OCI-LY3 (cell line): ENCODE data around the gene ARHGAP24.

ENCODE experiments used
- H2AFZ ChIP-seq: fragments of 200-600, 300-600 bp; shearing (Covaris generic); 2 replicates; pipeline ENCODE4 v1.6.0; 2014; ENCODE audit warnings: antibody characterized with exemption, low read depth, low read length
- H3K27ac ChIP-seq: fragments of 200-600, 300-600 bp; sonication (generic); 2 replicates; pipeline ENCODE4 v1.5.1; 2014; ENCODE audit warnings: mild to moderate bottlenecking, low read length, moderate library complexity, mixed read lengths
- H3K27me3 ChIP-seq: fragments of 200-600, 300-600 bp; sonication (generic); 2 replicates; pipeline ENCODE4 v1.6.1; 2014; ENCODE audit warnings: low read depth, low read length, mixed read lengths
- H3K36me3 ChIP-seq: fragments of 200-600, 300-600 bp; sonication (generic); replicated peaks from 2 replicates; pipeline ENCODE3; 2014; ENCODE audit warnings: low read depth, low read length, mixed read lengths
- H3K4me1 ChIP-seq: fragments of 300-600, 200-600 bp; sonication (generic); 2 replicates; pipeline ENCODE4 v1.6.1; 2014; ENCODE audit warnings: low read length, mixed read lengths
- H3K4me2 ChIP-seq: fragments of 200-600, 300-600 bp; sonication (generic); 2 replicates; pipeline ENCODE4 v1.6.1; 2014; ENCODE audit warnings: low read length, mixed read lengths
- H3K4me3 ChIP-seq: fragments of 300-600, 200-600 bp; sonication (generic); 2 replicates; pipeline ENCODE4 v1.5.1; 2014; ENCODE audit warnings: antibody characterized with exemption, mild to moderate bottlenecking, low read length, moderate library complexity
- H3K79me2 ChIP-seq: fragments of 300-600, 200-600 bp; shearing (Covaris generic); 2 replicates; pipeline ENCODE4 v1.6.1; 2014; ENCODE audit warnings: mild to moderate bottlenecking, low read length, mixed read lengths
- H3K9ac ChIP-seq: fragments of 300-600, 200-600 bp; shearing (Covaris generic); 2 replicates; pipeline ENCODE4 v1.6.0; 2014; ENCODE audit warnings: mild to moderate bottlenecking, low read length, moderate library complexity
- H3K9me3 ChIP-seq: fragments of 200-600, 300-600 bp; shearing (Covaris generic); 2 replicates; pipeline ENCODE4 v1.6.1; 2014; ENCODE audit warnings: low read length, mixed read lengths; ENCODE audit not compliant: insufficient read depth
- H4K20me1 ChIP-seq: fragments of 200-600, 300-600 bp; sonication (generic); 2 replicates; pipeline ENCODE4 v1.6.1; 2016; ENCODE audit warnings: low read length, mixed read lengths; ENCODE audit not compliant: insufficient read depth
- EZH2phosphoT487 ChIP-seq: fragments of 200-600 bp; shearing (Covaris generic); IDR thresholded peaks from 2 replicates; pipeline ENCODE4 v1.6.1; 2018; ENCODE audit warnings: antibody characterized with exemption, mixed run types, low read depth
- TF ChIP-seq, protein P1 (sequence below): fragments of 200-600, 300-600 bp; sonication (generic); IDR thresholded peaks from 2 replicates; pipeline ENCODE4 v1.5.1; 2014; ENCODE audit warnings: antibody characterized with exemption, low read length, low read depth

The ARHGAP24 gene

DNA sequence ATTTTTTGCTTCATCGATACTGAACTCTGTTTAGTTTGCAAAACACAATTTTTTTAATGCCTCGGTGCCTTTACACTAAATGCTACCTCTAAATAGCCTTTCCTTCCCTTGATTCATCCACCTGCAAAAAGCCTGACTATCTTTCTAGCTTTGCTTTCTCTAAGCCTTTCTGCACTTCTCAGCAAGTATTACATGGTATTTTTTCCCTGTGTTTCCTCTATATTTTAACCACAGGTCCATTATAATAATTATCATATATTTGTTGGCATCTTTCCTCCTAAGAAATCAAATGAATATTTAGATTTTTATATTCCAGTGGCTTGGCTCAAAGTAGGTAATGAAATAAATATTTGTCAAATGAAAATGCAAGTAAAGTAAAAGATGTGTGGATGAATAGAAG is 196.2 kb downstream of the ARHGAP24 start:
- peaks cover 26% of the 10 kb centered on the region for H3K36me3 ChIP-seq
- H3K4me3 ChIP-seq = no peak overlapping the region
- peaks cover 58% of the 10 kb centered on the region for H3K4me1 ChIP-seq
- no peak overlapping the region for H3K27ac ChIP-seq
- H3K79me2 ChIP-seq = peaks cover 61% of the 10 kb centered on the region
- H3K9ac ChIP-seq = no peak overlapping the region
- TF ChIP-seq EZH2phosphoT487 = no peak
- TF ChIP-seq, protein P1, sequence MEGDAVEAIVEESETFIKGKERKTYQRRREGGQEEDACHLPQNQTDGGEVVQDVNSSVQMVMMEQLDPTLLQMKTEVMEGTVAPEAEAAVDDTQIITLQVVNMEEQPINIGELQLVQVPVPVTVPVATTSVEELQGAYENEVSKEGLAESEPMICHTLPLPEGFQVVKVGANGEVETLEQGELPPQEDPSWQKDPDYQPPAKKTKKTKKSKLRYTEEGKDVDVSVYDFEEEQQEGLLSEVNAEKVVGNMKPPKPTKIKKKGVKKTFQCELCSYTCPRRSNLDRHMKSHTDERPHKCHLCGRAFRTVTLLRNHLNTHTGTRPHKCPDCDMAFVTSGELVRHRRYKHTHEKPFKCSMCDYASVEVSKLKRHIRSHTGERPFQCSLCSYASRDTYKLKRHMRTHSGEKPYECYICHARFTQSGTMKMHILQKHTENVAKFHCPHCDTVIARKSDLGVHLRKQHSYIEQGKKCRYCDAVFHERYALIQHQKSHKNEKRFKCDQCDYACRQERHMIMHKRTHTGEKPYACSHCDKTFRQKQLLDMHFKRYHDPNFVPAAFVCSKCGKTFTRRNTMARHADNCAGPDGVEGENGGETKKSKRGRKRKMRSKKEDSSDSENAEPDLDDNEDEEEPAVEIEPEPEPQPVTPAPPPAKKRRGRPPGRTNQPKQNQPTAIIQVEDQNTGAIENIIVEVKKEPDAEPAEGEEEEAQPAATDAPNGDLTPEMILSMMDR = no peak
- no peak overlapping the region for H3K4me2 ChIP-seq
- H4K20me1 ChIP-seq = no peaks in the 10 kb centered on the region
- H3K27me3 ChIP-seq = no peaks in the 10 kb centered on the region
- H3K9me3 ChIP-seq = no peaks in the 10 kb centered on the region
- H2AFZ ChIP-seq = no peak overlapping the region

DNA sequence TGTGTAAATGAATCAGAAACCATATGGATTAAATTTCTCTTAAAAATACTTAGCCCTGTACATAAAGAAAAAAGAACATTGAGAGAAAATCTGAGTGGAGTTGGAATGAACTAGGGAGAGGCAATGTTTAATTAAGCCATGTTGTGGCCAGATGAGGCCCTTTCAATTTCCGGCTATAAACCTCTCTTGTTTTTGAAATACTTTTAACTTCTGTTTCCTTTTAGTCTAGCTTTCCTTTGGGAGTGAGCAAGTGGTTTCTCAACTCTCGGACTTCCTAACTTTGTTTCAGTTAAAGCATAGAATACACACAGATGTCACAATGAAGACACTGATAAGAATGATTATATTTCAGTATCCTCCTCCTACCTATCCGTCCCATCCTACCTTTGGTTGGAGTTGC is 197.2 kb downstream of the ARHGAP24 start:
- peak overlapping the region; percentile 87 for H3K27ac ChIP-seq
- TF ChIP-seq, protein P1 = no peak
- no peak for TF ChIP-seq EZH2phosphoT487

DNA sequence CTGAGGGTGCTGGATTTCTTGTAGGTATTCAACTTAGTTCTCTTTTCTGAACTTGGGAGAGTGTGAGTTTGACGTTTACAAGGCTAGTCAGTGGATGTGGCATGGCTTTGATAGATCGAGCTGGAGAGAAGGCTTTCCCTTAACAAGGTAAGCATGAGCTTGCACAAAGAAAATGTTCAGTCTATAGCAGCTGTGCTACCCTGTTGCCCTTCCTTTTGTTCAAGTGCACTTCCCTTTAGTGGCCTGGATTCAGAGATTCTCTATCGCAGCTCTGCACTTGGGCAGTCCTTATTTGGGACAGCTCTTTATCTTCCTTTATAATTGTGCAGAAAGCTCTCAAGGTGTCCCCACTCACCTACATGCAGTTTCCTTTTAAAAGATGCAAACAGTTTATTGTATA is 198.0 kb downstream of the ARHGAP24 start:
- Histone ChIP-seq H3K36me3 (peaks cover 26% of the 10 kb centered on the region), H3K4me1 (peaks cover 76% of the 10 kb centered on the region), H4K20me1 (no peaks in the 10 kb centered on the region), H3K79me2 (peaks cover 76% of the 10 kb centered on the region), H3K9me3 (no peaks in the 10 kb centered on the region), H2AFZ (no peak overlapping the region), H3K9ac (peak overlapping the region; percentile 68), H3K4me2 (peak overlapping the region; percentile 90), H3K27ac (peak overlapping the region; percentile 87), H3K27me3 (no peaks in the 10 kb centered on the region), H3K4me3 (peak overlapping the region; percentile 60)
- no peak for TF ChIP-seq EZH2phosphoT487
- TF ChIP-seq, protein P1 = no peak

More for the DNA sequence above, 197.2 kb downstream of the ARHGAP24 start:
- no peaks in the 10 kb centered on the region for H3K27me3 ChIP-seq
- H3K4me2 ChIP-seq = peak overlapping the region; percentile 90
- peaks cover 29% of the 10 kb centered on the region for H3K36me3 ChIP-seq
- H3K9me3 ChIP-seq = no peaks in the 10 kb centered on the region
- H3K79me2 ChIP-seq = peaks cover 69% of the 10 kb centered on the region
- no peaks in the 10 kb centered on the region for H4K20me1 ChIP-seq
- no peak overlapping the region for H2AFZ ChIP-seq
- peak overlapping the region; percentile 68; the same call in 1 of the 2 replicates for H3K9ac ChIP-seq
- H3K4me3 ChIP-seq = peak overlapping the region; percentile 2; the same call in 1 of the 2 replicates
- H3K4me1 ChIP-seq = peaks cover 68% of the 10 kb centered on the region

DNA sequence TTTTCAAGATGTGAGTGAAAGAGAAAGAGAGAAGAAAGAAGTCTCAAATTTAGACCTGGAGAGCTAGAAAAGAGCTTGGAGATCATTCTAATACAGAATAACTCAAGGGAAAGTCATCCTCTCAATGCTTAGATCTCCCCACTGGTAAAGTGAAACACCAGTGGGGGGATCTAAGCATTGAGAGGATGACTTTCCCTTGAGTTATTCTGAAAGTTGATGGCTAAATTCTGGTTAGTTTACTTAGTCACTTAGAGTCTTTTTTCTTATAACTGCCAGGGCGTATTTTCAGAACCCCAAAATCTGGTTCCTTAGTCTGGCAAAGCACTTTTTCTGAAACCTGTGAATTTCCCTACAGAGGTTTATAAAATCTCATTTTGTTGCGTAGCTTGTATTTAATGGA is 198.6 kb downstream of the ARHGAP24 start:
- Histone ChIP-seq H3K4me3 (peak overlapping the region; percentile 60), H3K4me2 (peak overlapping the region; percentile 90), H3K27me3 (no peaks in the 10 kb centered on the region), H3K9ac (peak overlapping the region; percentile 68), H4K20me1 (no peaks in the 10 kb centered on the region), H3K4me1 (peaks cover 82% of the 10 kb centered on the region), H3K9me3 (no peaks in the 10 kb centered on the region), H2AFZ (no peak overlapping the region), H3K27ac (peak overlapping the region; percentile 87), H3K79me2 (peaks cover 74% of the 10 kb centered on the region), H3K36me3 (peaks cover 30% of the 10 kb centered on the region)
- no peak for TF ChIP-seq EZH2phosphoT487
- TF ChIP-seq, protein P1 = no peak
